Neural cell (in vitro differentiated cells): ENCODE data around the gene KIZ. TPM values are rescaled to one million over a fixed set of nuclear protein-coding genes. Genes with fewer than 3 reads are reported as not detected.

Experiments
- H2AFZ ChIP-seq: fragments of 200-600, 300-800 bp; sonication (generic), shearing (Covaris generic); 2 replicates; pipeline ENCODE4 v1.6.0; 2014; ENCODE audit warnings: low read depth, mild to moderate bottlenecking, antibody characterized with exemption, low read length, moderate library complexity
- H3F3A ChIP-seq: fragments of 200-600 bp; shearing (Covaris generic); 2 replicates; pipeline ENCODE4 v1.6.1; 2016; ENCODE audit warnings: mild to moderate bottlenecking, moderate library complexity, mixed read lengths, antibody characterized with exemption, low read length; ENCODE audit not compliant: insufficient read depth, poor library complexity, severe bottlenecking
- H3K27ac ChIP-seq: fragments of 200-600, 300-800 bp; sonication (generic), shearing (Covaris generic); 2 replicates; pipeline ENCODE4 v1.5.1; 2014; ENCODE audit warnings: mild to moderate bottlenecking, low read length, moderate library complexity
- H3K27me3 ChIP-seq: fragments of 300-800, 200-600 bp; sonication (generic), shearing (Covaris generic); 2 replicates; pipeline ENCODE4 v1.6.0; 2014; ENCODE audit warnings: mild to moderate bottlenecking, low read depth, low read length, moderate library complexity; ENCODE audit not compliant: insufficient read depth
- H3K36me3 ChIP-seq: fragments of 300-800, 200-600 bp; sonication (generic), shearing (Covaris generic); 2 replicates; pipeline ENCODE4 v1.5.1; 2014; ENCODE audit warnings: mild to moderate bottlenecking, antibody characterized with exemption, low read length, moderate library complexity; ENCODE audit not compliant: insufficient read depth
- H3K4me2 ChIP-seq: fragments of 300-800, 200-600 bp; sonication (generic), shearing (Covaris generic); 2 replicates; pipeline ENCODE4 v1.6.0; 2014; ENCODE audit warnings: mild to moderate bottlenecking, low read length
- H3K4me3 ChIP-seq: fragments of 300-800, 200-600 bp; sonication (generic), shearing (Covaris generic); 2 replicates; pipeline ENCODE4 v1.5.1; 2014; ENCODE audit warnings: mild to moderate bottlenecking, low read length, moderate library complexity
- H3K79me2 ChIP-seq: fragments of 200-600 bp; shearing (Covaris generic); replicated peaks from 2 replicates; pipeline ENCODE4 v1.6.0; 2014; ENCODE audit warnings: mild to moderate bottlenecking, low read length, moderate library complexity; ENCODE audit not compliant: insufficient read depth
- H3K9ac ChIP-seq: fragments of 300-800, 200-600 bp; sonication (generic), shearing (Covaris generic); 2 replicates; pipeline ENCODE4 v1.6.1; 2016; ENCODE audit warnings: mild to moderate bottlenecking, low read length, mixed read lengths
- H3K9me2 ChIP-seq: fragments of 200-600 bp; shearing (Covaris generic); 2 replicates; pipeline ENCODE4 v1.6.1; 2016; ENCODE audit warnings: mild to moderate bottlenecking, low read length, mixed read lengths; ENCODE audit not compliant: insufficient read depth
- H3K9me3 ChIP-seq: fragments of 200-600, 300-800 bp; sonication (generic), shearing (Covaris generic); 2 replicates; pipeline ENCODE4 v1.6.1; 2016; ENCODE audit warnings: mild to moderate bottlenecking, mixed run types, low read length, moderate library complexity, mixed read lengths
- H4K20me1 ChIP-seq: fragments of 200-600 bp; shearing (Covaris generic); 2 replicates; pipeline ENCODE4 v1.6.1; 2016; ENCODE audit warnings: mild to moderate bottlenecking, mixed run types; ENCODE audit not compliant: insufficient read depth
- EP300 ChIP-seq: fragments of 450-650 bp; conservative IDR thresholded peaks from 2 replicates; pipeline ENCODE4 v1.6.1; 2014; ENCODE audit warnings: antibody characterized with exemption, mild to moderate bottlenecking, moderate library complexity; ENCODE audit not compliant: poor library complexity, severe bottlenecking
- EZH2 ChIP-seq: fragments of 200-600, 300-800 bp; shearing (Covaris generic), sonication (generic); IDR thresholded peaks from 2 replicates; pipeline ENCODE4 v1.6.1; 2014; ENCODE audit warnings: antibody characterized with exemption, low read length, borderline replicate concordance, mild to moderate bottlenecking; ENCODE audit not compliant: insufficient read depth, poor library complexity, severe bottlenecking
- MXI1 ChIP-seq: fragments of 450-650 bp; conservative IDR thresholded peaks from 2 replicates; pipeline ENCODE4 v1.6.1; 2014; ENCODE audit warnings: antibody characterized with exemption, mild to moderate bottlenecking; ENCODE audit not compliant: poor library complexity, severe bottlenecking
- POLR2AphosphoS5 ChIP-seq: IDR thresholded peaks from 2 replicates; pipeline ENCODE4 v1.6.1; 2012
- RAD21 ChIP-seq: fragments of 450-650 bp; conservative IDR thresholded peaks from 2 replicates; pipeline ENCODE4 v1.6.1; 2014; ENCODE audit warnings: antibody characterized with exemption, mild to moderate bottlenecking, moderate library complexity
- SMC3 ChIP-seq: fragments of 450-650 bp; conservative IDR thresholded peaks from 2 replicates; pipeline ENCODE4 v1.6.1; 2014; ENCODE audit warnings: antibody characterized with exemption, mild to moderate bottlenecking, moderate library complexity; ENCODE audit not compliant: poor library complexity
- TAF1 ChIP-seq: IDR thresholded peaks from 2 replicates; pipeline ENCODE4 v1.6.1; 2012; ENCODE audit warnings: low read depth
- polyA plus RNA-seq: library from polyadenylated mRNA; depleted of rRNA; stranded (reverse); fragments of >200 nt; gene quantifications from 2 replicates; pipeline ENCODE4 v1.2.3, GENCODE V29; 2014
- TF ChIP-seq, protein P1 (sequence below): fragments of 450-650 bp; IDR thresholded peaks from 2 replicates; pipeline ENCODE4 v1.5.1; 2014; ENCODE audit warnings: antibody characterized with exemption, mild to moderate bottlenecking, moderate library complexity; ENCODE audit not compliant: poor library complexity, severe bottlenecking

Gene KIZ
- polyA plus RNA-seq, 1 donor from 2014 or later, result 3.6 TPM

GRCh38 chr20:21203088-21203656, 77.3 kb downstream of the KIZ start (continued):
- TF ChIP-seq POLR2AphosphoS5 (no peak), SMC3 (no peak), EZH2 (no peak)

DNA sequence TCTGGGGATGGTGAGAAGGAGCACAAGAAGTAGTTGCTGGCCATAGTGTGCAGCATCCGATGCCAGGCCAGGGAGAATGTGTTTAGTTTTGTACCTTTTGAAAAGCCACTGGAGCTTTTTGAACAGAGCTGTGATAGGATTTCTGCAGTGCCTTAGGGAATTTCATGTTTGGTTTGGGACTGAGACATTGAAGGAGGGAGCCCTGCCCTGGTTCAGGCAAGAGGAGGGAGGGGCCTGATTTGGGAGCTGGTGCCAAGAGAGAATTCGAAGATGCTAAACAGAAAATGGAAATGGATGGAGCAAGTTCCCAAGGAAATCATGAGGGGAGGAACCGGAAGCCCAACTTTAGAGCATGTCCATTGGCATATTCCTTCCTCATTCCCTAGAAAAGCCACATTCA, 80.7 kb downstream of the KIZ start:
- no peak overlapping the region for H3K4me3 ChIP-seq
- no peak overlapping the region for H3K27ac ChIP-seq
- H3K36me3 ChIP-seq, result no peaks in the 10 kb centered on the region
- no peaks in the 10 kb centered on the region for H3K9me3 ChIP-seq
- H2AFZ ChIP-seq, result no peak overlapping the region
- H3K27me3 ChIP-seq, result no peaks in the 10 kb centered on the region
- no peak overlapping the region for H3K4me2 ChIP-seq
- no peak overlapping the region for H3K9ac ChIP-seq
- H3F3A ChIP-seq, result no peaks in the 10 kb centered on the region
- no peaks in the 10 kb centered on the region for H4K20me1 ChIP-seq
- H3K9me2 ChIP-seq, result no peaks in the 10 kb centered on the region
- TF ChIP-seq EZH2, result no peak
- no peak for TF ChIP-seq SMC3
- TF ChIP-seq, protein P1, sequence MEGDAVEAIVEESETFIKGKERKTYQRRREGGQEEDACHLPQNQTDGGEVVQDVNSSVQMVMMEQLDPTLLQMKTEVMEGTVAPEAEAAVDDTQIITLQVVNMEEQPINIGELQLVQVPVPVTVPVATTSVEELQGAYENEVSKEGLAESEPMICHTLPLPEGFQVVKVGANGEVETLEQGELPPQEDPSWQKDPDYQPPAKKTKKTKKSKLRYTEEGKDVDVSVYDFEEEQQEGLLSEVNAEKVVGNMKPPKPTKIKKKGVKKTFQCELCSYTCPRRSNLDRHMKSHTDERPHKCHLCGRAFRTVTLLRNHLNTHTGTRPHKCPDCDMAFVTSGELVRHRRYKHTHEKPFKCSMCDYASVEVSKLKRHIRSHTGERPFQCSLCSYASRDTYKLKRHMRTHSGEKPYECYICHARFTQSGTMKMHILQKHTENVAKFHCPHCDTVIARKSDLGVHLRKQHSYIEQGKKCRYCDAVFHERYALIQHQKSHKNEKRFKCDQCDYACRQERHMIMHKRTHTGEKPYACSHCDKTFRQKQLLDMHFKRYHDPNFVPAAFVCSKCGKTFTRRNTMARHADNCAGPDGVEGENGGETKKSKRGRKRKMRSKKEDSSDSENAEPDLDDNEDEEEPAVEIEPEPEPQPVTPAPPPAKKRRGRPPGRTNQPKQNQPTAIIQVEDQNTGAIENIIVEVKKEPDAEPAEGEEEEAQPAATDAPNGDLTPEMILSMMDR, result no peak
- no peak for TF ChIP-seq POLR2AphosphoS5
- TF ChIP-seq MXI1, result no peak
- no peak for TF ChIP-seq TAF1
- H3K79me2 ChIP-seq, result no peaks in the 10 kb centered on the region

- Histone ChIP-seq H3K9ac (no peak overlapping the region), H3K27ac (no peak overlapping the region), H2AFZ (no peak overlapping the region), H3K79me2 (no peaks in the 10 kb centered on the region), H3K27me3 (no peaks in the 10 kb centered on the region), H3K4me3 (no peak overlapping the region), H3K9me2 (no peaks in the 10 kb centered on the region), H3F3A (no peaks in the 10 kb centered on the region), H3K36me3 (no peaks in the 10 kb centered on the region), H3K9me3 (no peaks in the 10 kb centered on the region), H3K4me2 (no peak overlapping the region), H4K20me1 (no peaks in the 10 kb centered on the region)
- TF ChIP-seq, protein P1, result no peak
- no peak for TF ChIP-seq EZH2
- TF ChIP-seq SMC3, result no peak
- TF ChIP-seq EP300, result no peak
- TF ChIP-seq RAD21, result no peak
Observed at GRCh38 chr20:21208999-21209398, 83.1 kb downstream of the KIZ start.
